AG04450 (cell line): ENCODE data around the gene UGT1A6. TPM values are rescaled to one million over a fixed set of nuclear protein-coding genes. Genes with fewer than 3 reads are reported as not detected.

Source experiments
- CTCF ChIA-PET: fragments of 300-600, 350-600 bp; formaldehyde crosslinking; extraction: SDS; loops from one replicate; lab custom pipeline; 2022; ENCODE audit warnings: antibody characterized with exemption, inconsistent platforms; lab: Charles Lee
- POLR2A ChIA-PET: fragments of 350-600 bp; formaldehyde crosslinking; extraction: SDS; loops from one replicate; lab custom pipeline; 2021; ENCODE audit warnings: antibody characterized with exemption, inconsistent platforms; lab: Yijun Ruan, JAX
- DNase-seq: peaks from one replicate; pipeline ENCODE4 v3.0.0-alpha.2; 2011; ENCODE audit warnings: low read depth, low spot score
- H3K27ac ChIP-seq: one replicate; pipeline ENCODE4 v1.5.1; 2012; ENCODE audit warnings: low read depth, low read length, control low read depth
- H3K27me3 ChIP-seq: one replicate; pipeline ENCODE4 v1.6.0; 2012; ENCODE audit warnings: low read length; ENCODE audit not compliant: control insufficient read depth, insufficient read depth
- H3K4me3 ChIP-seq: 2 replicates; pipeline ENCODE4 v1.5.1; 2011; ENCODE audit warnings: mild to moderate bottlenecking, low read depth, low read length, control low read depth
- H3K9me3 ChIP-seq: 2 replicates; pipeline ENCODE4 v1.5.1; 2012; ENCODE audit warnings: low read length; ENCODE audit not compliant: control insufficient read depth, insufficient read depth
- polyA plus RNA-seq: library from polyadenylated mRNA; depleted of rRNA; stranded (reverse); fragments of >200 nt; gene quantifications from 2 replicates; pipeline ENCODE4 v1.2.3, GENCODE V29; 2011
- TF ChIP-seq, protein P1 (sequence below): IDR thresholded peaks from 2 replicates; pipeline ENCODE4 v1.5.1; 2011; ENCODE audit warnings: low read depth, low read length, control low read depth, inconsistent platforms

The UGT1A6 gene
- polyA plus RNA-seq, 1 experiment = not detected

DNA sequence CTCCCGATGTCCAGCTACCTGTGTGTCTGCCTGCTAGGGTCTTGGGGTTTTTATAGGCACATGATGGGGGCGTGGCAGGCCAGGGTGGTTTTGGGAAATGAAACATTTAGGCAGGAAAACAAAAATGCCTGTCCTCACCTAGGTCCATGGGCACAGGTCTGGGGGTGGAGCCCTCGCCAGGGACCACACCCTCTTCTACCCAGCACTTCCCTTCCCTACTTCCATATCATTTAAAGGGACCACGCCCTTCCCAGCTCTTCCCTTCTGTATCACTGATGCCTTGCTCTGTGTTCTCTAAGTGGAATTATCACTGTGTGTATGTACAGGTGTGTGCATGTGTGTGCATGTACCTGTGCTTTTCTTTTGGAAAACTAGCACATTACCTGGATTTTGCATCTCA, 73.7 kb downstream of the UGT1A6 start:
- ChIA-PET POLR2A (no interaction called here), CTCF (no interaction called here)
- H3K4me3 ChIP-seq = no peak overlapping the region
- no peaks in the 10 kb centered on the region for H3K27me3 ChIP-seq
- DNase-seq = no peak
- peaks cover 3% of the 10 kb centered on the region; the same call in 1 of the 2 replicates for H3K9me3 ChIP-seq
- H3K27ac ChIP-seq = no peak overlapping the region
- TF ChIP-seq, protein P1, sequence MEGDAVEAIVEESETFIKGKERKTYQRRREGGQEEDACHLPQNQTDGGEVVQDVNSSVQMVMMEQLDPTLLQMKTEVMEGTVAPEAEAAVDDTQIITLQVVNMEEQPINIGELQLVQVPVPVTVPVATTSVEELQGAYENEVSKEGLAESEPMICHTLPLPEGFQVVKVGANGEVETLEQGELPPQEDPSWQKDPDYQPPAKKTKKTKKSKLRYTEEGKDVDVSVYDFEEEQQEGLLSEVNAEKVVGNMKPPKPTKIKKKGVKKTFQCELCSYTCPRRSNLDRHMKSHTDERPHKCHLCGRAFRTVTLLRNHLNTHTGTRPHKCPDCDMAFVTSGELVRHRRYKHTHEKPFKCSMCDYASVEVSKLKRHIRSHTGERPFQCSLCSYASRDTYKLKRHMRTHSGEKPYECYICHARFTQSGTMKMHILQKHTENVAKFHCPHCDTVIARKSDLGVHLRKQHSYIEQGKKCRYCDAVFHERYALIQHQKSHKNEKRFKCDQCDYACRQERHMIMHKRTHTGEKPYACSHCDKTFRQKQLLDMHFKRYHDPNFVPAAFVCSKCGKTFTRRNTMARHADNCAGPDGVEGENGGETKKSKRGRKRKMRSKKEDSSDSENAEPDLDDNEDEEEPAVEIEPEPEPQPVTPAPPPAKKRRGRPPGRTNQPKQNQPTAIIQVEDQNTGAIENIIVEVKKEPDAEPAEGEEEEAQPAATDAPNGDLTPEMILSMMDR = no peak

GRCh38 chr2:233768076-233768475, 75.4 kb downstream of the UGT1A6 start:
- ChIA-PET CTCF (no interaction called here), POLR2A (no interaction called here)

DNA sequence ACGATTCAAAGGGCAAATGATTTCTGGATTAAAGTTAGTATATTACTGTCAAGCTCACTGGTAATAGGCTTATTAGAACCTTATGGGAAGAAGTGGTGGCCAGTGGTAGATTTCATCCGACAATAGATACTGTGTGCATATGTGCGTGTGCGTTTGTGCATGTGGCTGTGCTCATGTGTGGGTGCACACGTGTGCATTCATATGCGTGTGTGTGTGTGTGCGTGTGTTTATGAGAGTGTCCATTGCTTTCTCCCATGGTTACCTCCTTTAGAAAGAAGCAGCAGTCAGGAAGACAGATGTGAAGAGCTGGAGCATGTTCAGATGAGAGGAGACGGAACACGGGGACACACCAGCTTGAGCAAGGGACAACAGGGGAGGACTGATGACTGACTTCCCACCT, 76.6 kb downstream of the UGT1A6 start:
- DNase-seq = no peak
- H3K27ac ChIP-seq = no peak overlapping the region
- ChIA-PET CTCF (no interaction called here), POLR2A (no interaction called here)
- peaks cover 3% of the 10 kb centered on the region; the same call in 1 of the 2 replicates for H3K9me3 ChIP-seq
- no peaks in the 10 kb centered on the region for H3K27me3 ChIP-seq
- H3K4me3 ChIP-seq = no peak overlapping the region
- TF ChIP-seq, protein P1 = no peak

More at GRCh38 chr2:233768076-233768475, 75.4 kb downstream of the UGT1A6 start:
- DNase-seq = no peak
- H3K4me3 ChIP-seq = no peak overlapping the region
- peaks cover 3% of the 10 kb centered on the region; the same call in 1 of the 2 replicates for H3K9me3 ChIP-seq
- no peaks in the 10 kb centered on the region for H3K27me3 ChIP-seq
- no peak overlapping the region for H3K27ac ChIP-seq
- TF ChIP-seq, protein P1 = no peak

GRCh38 chr2:233772153-233772552, 79.5 kb downstream of the UGT1A6 start:
- peaks cover 8% of the 10 kb centered on the region for H3K9me3 ChIP-seq
- no peak for DNase-seq
- H3K4me3 ChIP-seq = no peak overlapping the region
- H3K27me3 ChIP-seq = no peaks in the 10 kb centered on the region
- ChIA-PET POLR2A (no interaction called here), CTCF (no interaction called here)
- TF ChIP-seq, protein P1 = no peak
- no peak overlapping the region for H3K27ac ChIP-seq

DNA sequence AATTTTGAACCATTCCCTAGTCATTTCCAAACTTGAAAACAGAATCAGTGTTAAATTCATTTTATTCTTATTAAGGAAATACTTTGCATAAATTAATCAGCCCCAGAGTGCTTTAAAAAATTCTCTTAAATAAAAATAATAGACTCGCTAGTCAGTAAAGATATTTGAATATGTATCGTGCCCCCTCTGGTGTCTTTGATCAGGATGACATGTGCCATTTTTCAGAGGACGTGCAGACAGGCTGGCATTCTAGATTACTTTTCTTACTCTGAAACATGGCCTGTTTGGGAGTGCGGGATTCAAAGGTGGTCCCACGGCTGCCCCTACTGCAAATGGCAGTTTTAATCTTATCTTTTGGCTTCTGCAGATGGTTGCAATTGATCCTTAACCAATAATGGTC, 79.9 kb downstream of the UGT1A6 start:
- Histone ChIP-seq H3K4me3 (no peak overlapping the region), H3K27me3 (no peaks in the 10 kb centered on the region), H3K27ac (no peak overlapping the region), H3K9me3 (peaks cover 8% of the 10 kb centered on the region)
- ChIA-PET CTCF (no interaction called here), POLR2A (no interaction called here)
- no peak for DNase-seq
- TF ChIP-seq, protein P1 = no peak
